Measurements from ENCODE around the gene DAGLA.
"Not testable (repeated sequence)": the region's sequence is repeated elsewhere in the genome, so short reads cannot be mapped to it uniquely, and the experiment has no call there.

The DAGLA gene

GRCh38 chr11:61679893-61680621 is at the start of gene DAGLA:
TSS of gene DAGLA (plus strand) at chr11:61680391. CDS start at chr11:61720156, 39,765 bp downstream.
- peak; percentile 60 to 89 (median 88) for DNase-seq (ENCODE audit: low read depth in 2 of 3, low spot score in 2 of 3)

GRCh38 chr11:61632096-61632495 is 48.1 kb upstream of the DAGLA start:
- no peak for DNase-seq (ENCODE audit: low read depth in 2 of 3, low spot score in 2 of 3)

GRCh38 chr11:61635304-61635703 is 44.9 kb upstream of the DAGLA start:
- DNase-seq (ENCODE audit: low read depth in 2 of 3, low spot score in 2 of 3), result no peak

GRCh38 chr11:61635787-61636186 is 44.4 kb upstream of the DAGLA start:
- no peak for DNase-seq (ENCODE audit: low read depth in 2 of 3, low spot score in 2 of 3)

GRCh38 chr11:61636676-61637075 is 43.5 kb upstream of the DAGLA start:
- DNase-seq (ENCODE audit: low read depth in 2 of 3, low spot score in 2 of 3), result no peak

GRCh38 chr11:61637277-61637676 is 42.9 kb upstream of the DAGLA start:
- DNase-seq (ENCODE audit: low read depth in 2 of 3, low spot score in 2 of 3), result no peak

GRCh38 chr11:61639816-61640443 is 40.3 kb upstream of the DAGLA start:
- no peak for DNase-seq (ENCODE audit: low read depth in 2 of 3, low spot score in 2 of 3)

GRCh38 chr11:61642162-61642561 is 38.0 kb upstream of the DAGLA start:
- DNase-seq (ENCODE audit: low read depth in 2 of 3, low spot score in 2 of 3), result no peak

GRCh38 chr11:61645179-61645868 is 34.9 kb upstream of the DAGLA start:
- no peak for DNase-seq (ENCODE audit: low read depth in 2 of 3, low spot score in 2 of 3)

GRCh38 chr11:61647529-61647928 is 32.7 kb upstream of the DAGLA start:
- no peak for DNase-seq (ENCODE audit: low read depth in 2 of 3, low spot score in 2 of 3)

- DNase-seq (ENCODE audit: low read depth in 2 of 3, low spot score in 2 of 3), result no peak
Measured at GRCh38 chr11:61650781-61651571, 29.2 kb upstream of the DAGLA start.

- no peak for DNase-seq (ENCODE audit: low read depth in 2 of 3, low spot score in 2 of 3)
Measured at GRCh38 chr11:61652135-61652534, 28.1 kb upstream of the DAGLA start.

- no peak for DNase-seq (ENCODE audit: low read depth in 2 of 3, low spot score in 2 of 3)
Measured at GRCh38 chr11:61654397-61654829, 25.8 kb upstream of the DAGLA start.

- not testable (repeated sequence) for DNase-seq (ENCODE audit: low read depth in 2 of 3, low spot score in 2 of 3)
Measured at GRCh38 chr11:61655266-61656159, 24.7 kb upstream of the DAGLA start.

- no peak for DNase-seq (ENCODE audit: low read depth in 2 of 3, low spot score in 2 of 3)
Measured at GRCh38 chr11:61656347-61657077, 23.7 kb upstream of the DAGLA start.

- no peak for DNase-seq (ENCODE audit: low read depth in 2 of 3, low spot score in 2 of 3)
Measured at GRCh38 chr11:61657566-61658290, 22.5 kb upstream of the DAGLA start.

GRCh38 chr11:61659413-61660196 is 20.6 kb upstream of the DAGLA start:
- no peak for DNase-seq (ENCODE audit: low read depth in 2 of 3, low spot score in 2 of 3)

GRCh38 chr11:61660997-61661396 is 19.2 kb upstream of the DAGLA start:
- DNase-seq (ENCODE audit: low read depth in 2 of 3, low spot score in 2 of 3), result not testable (repeated sequence)
